Sigmoid colon (tissue), 4 donors: ENCODE data around the gene RPS16.

ENCODE experiments used
- CTCF ChIP-seq, 4 experiments: fragments of 450-650 bp in 3 of 4; fragments of 200-600 bp in 1 of 4; IDR thresholded peaks; one replicate each; pipeline ENCODE4 v1.5.1; 2016 to 2019; ENCODE audit warnings: antibody characterized with exemption in 4 of 4, mild to moderate bottlenecking in 3 of 4, moderate library complexity in 2 of 4
- EP300 ChIP-seq, 4 donors: sonication (generic); formaldehyde crosslinking; IDR thresholded peaks; one replicate each; pipeline ENCODE4 v1.6.1; 2017; ENCODE audit warnings: antibody characterized with exemption in 4 of 4
- POLR2A ChIP-seq, 2 donors: fragments of 450-650 bp; IDR thresholded peaks; one replicate each; pipeline ENCODE4 v1.6.1; 2016; ENCODE audit warnings: antibody characterized with exemption in 2 of 2, mild to moderate bottlenecking in 2 of 2, moderate library complexity in 2 of 2

GRCh38 chr19:39400061-39400460 lies 35.7 kb downstream of the RPS16 start:
- no peak for TF ChIP-seq CTCF (IDR thresholded peaks at IDR 0.05)
- no peak for TF ChIP-seq EP300 (IDR thresholded peaks at IDR 0.05)
- no peak for TF ChIP-seq POLR2A (IDR thresholded peaks at IDR 0.05)
